Suppressor macrophage treated with lipopolysaccharide for 4 hours (primary cell): Measurements from ENCODE around the gene RHO.
"Not testable (repeated sequence)": the region's sequence is repeated elsewhere in the genome, so short reads cannot be mapped to it uniquely, and the experiment has no call there.

Experiments used
- DNase-seq: peaks from one replicate; pipeline ENCODE4 v3.0.0-alpha.2; 2020

The RHO gene

DNA sequence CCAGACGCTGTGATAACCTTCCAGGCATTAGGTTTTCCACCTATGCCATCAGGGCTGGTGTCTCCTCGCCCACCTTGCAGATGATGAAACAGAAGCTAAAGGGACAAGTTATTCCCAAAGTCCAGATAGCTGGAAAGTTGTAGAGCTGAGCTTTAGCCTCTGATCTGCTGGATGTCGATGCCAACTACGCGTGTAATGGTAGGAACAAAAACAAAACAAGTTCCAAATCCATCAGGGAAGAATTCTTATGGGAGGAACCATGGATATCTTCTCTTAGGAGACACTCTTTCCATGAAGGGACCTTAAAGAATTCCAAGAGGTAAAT is 28.1 kb upstream of the RHO start:
- DNase-seq, result no peak

DNA sequence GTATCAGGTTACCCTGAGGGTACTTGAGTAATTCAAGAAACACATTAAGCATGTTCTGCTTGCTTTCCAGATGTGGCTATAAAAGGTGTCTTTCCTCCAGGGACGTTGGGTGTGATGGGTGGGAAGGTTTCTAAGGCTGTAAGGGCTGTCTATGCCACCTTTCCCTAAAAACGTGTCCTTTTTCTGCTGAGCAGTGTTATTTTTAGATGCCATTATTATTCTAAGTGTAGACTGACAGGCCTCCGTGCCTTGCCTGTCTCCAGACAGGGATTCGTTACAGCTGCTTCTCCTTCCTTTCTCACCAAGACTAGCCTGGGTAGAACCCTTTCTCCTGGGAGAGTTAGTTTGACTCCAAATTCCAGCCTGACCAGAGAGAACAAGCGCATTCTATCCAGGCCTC is 26.8 kb upstream of the RHO start:
- DNase-seq, result no peak

GRCh38 chr3:129502641-129503408 is 25.6 kb upstream of the RHO start:
- no peak for DNase-seq

- no peak for DNase-seq
Observed at GRCh38 chr3:129503471-129504291, 24.8 kb upstream of the RHO start.

DNA sequence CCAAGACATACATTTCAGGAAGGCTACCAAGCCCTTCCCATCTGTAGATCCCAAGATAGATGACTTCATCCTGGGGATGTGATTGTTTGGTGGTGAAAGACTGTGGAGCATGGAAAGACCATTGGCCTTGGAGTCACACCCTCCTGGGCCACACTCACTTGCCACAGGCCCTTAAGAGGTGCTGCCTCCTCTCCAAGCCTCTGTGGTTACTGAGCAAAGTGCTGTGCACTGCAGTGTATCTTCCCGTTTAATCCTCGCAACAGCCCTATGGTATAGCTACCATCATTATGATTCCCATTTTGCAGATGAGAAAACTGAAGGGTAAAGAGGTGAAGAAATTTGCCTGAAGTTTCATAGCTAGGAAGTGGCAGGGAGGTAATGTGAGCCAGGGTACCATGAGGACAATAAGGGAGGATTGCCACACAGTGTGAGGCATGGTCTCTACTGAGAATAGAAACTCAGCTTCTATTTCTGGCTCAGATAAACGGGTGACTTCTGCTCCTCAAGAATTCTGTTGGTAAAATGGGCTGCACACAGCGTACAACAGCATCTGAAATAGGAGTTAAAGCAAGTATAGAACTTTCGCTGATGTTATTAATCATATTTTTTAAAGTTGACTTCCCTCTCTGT is 23.9 kb upstream of the RHO start:
- DNase-seq, result no peak

GRCh38 chr3:129505341-129505740 is 23.1 kb upstream of the RHO start:
- DNase-seq, result no peak

GRCh38 chr3:129506231-129506742 is 22.2 kb upstream of the RHO start:
- no peak for DNase-seq

DNA sequence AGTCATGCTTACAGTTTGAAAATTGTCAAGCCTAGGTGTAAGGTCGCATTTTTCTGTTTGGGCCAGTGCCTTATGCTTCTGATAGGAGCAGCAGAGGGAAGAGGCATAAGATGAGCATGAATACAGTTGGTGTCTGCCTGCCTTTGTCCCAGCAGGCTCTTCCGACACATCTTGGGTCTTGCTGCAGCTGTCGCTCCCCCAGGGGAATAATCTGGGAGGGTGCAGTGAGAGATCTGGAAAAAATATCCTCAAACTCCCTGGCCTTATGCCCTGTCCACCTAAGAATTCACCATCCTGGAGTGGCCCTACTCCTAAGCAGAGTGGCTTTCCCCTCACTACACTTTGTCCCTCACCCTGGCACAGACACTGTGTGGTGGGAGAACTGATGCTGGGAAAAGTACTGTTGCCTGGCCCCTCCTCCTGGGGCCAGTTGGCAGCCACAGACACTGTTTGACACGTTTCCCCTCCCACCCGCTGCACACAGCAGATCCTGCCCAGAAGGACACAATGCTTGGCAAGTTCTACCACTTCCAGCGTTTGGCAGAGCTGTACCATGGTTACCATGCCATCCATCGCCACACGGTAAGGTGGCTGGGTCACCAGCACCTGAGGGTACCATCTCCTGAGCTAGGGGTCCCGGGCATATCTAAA is 21.1 kb upstream of the RHO start:
- no peak for DNase-seq

DNA sequence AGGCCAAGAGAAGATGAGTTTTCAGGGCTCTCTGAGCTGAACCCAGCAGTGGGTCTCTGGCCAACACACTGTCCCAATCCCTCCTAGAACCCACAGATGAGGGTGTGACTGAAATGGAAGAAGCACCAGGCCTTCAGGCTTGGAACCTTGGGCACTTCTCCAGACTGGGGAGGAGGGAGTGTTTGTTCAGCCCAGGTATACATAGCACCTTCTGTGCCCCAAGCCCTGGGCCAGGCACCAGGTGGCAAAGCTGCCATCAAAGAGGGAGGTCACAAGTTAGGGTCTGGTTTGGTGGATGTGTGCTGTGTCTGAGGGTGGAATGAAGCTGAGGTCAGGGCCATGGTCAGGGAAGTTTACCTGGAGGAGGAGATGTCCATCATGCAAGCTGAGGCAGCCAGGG is 15.8 kb upstream of the RHO start:
- DNase-seq, result no peak

GRCh38 chr3:129513705-129514104 is 14.7 kb upstream of the RHO start:
- no peak for DNase-seq

DNA sequence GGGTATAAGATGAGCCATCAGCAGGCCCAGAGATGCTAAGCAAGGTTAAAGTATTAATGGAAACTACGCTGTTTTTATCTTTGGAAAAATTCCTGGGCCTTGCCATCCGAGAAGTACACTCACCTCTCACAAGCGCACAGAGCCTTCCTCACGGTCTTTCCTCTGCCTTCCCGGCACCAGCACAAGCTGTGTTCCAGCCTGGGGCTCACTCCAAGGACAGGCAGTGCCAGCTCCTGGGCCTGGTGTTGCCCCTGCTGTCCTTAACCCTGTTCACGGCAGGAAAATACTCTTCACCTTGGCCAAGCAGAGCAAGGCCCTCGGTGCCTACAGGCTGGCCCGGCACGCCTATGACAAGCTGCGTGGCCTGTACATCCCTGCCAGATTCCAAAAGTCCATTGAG is 14.3 kb upstream of the RHO start:
- no peak for DNase-seq

- DNase-seq, result no peak
Observed at GRCh38 chr3:129514563-129514962, 13.9 kb upstream of the RHO start.

GRCh38 chr3:129515108-129515820 is 13.2 kb upstream of the RHO start:
- not testable (repeated sequence) for DNase-seq

- not testable (repeated sequence) for DNase-seq
Observed at GRCh38 chr3:129515821-129516432, 12.5 kb upstream of the RHO start.

- no peak for DNase-seq
Observed at GRCh38 chr3:129517516-129517915, 10.9 kb upstream of the RHO start.

GRCh38 chr3:129518038-129518561 is 10.3 kb upstream of the RHO start:
- DNase-seq, result no peak

- no peak for DNase-seq
Observed at GRCh38 chr3:129518581-129518980, 9.9 kb upstream of the RHO start.

GRCh38 chr3:129519449-129519848 is 9.0 kb upstream of the RHO start:
- DNase-seq, result no peak

DNA sequence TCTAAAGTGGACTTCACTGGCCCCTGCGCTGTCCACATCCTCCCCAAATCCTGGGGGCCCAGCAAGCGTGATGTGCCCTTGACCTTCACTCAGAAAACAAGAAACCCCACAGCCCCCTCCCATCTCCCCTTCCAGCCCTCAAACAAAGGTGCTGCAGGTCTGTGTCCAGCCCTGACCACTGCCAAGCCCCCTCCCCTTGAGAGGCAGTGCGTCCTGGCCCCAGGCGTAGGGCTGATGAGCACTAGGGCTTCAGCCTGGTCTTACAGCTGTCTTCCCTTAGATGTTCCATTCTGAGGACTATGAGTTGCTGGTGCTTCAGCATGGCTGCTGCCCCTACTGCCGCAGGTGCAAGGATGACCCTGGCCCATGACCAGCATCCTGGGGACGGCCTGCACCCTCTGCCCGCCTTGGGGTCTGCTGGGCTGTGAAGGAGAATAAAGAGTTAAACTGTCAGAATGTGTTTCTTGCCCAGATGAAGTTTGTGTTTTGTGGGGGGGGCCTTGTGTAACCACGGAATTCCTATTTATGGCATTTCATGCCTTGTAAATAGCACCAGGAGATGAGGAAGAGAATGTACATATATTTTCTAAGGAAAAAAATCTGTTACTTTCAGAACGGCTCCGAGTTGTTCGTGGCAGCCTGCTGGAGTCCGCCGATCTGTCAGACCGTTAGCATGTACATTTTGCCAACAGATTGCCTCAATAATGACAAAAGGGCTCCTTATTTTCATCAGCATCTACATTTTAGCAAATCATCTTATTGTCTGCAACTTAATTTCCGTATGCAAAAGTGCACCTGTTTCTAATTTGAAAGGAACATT is 8.3 kb upstream of the RHO start:
- DNase-seq, result no peak

DNA sequence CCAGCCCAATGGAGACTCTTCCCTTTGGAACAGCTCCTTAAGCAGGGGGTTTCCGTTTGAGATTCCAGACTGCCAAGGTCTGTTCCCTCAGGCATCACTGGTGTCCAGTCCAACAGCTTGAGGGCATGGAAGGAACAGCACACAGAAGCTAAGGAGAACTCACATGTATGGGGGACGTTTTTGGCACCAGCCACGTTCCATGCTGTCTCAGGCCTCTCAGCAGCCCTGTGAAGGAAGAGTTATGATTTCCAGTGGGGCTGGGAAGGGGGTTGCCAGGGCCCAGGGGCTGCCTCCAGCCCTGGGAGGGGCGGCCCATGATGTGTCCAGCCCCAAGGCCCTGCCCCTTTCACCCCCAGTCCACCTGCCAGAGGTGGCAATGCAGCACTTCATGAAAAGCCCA is 7.5 kb upstream of the RHO start:
- DNase-seq, result no peak

- no peak for DNase-seq
Observed at GRCh38 chr3:129521611-129522010, 6.8 kb upstream of the RHO start.
